SJCRH30 (cell line): Measurements from ENCODE around the gene IDH3G. TPM values are rescaled to one million over a fixed set of nuclear protein-coding genes. Genes with fewer than 3 reads are reported as not detected.
A peak's percentile ranks its signal among the peaks of the same experiment; 100 is the strongest.
"Not testable (repeated sequence)": the region's sequence is repeated elsewhere in the genome, so short reads cannot be mapped to it uniquely, and the experiment has no call there.

Experiments
- DNase-seq, 2 experiments: peaks; one replicate each; pipeline ENCODE4 v3.0.0-alpha.2; 2015 to 2020
- H3K27ac ChIP-seq: fragments of 250-450 bp; sonication (Bioruptor Pico); 2 replicates; pipeline ENCODE4 v1.5.1; 2020; ENCODE audit warnings: mild to moderate bottlenecking, moderate library complexity
- H3K27me3 ChIP-seq: fragments of 250-450 bp; sonication (Bioruptor Pico); 2 replicates; pipeline ENCODE4 v1.5.1; 2020; ENCODE audit warnings: mild to moderate bottlenecking, moderate library complexity
- H3K36me3 ChIP-seq: fragments of 250-450 bp; sonication (Bioruptor Pico); 2 replicates; pipeline ENCODE4 v1.5.1; 2020; ENCODE audit warnings: mild to moderate bottlenecking, moderate library complexity
- H3K4me1 ChIP-seq: fragments of 250-450 bp; sonication (Bioruptor Pico); 2 replicates; pipeline ENCODE4 v1.5.1; 2020; ENCODE audit warnings: mild to moderate bottlenecking, moderate library complexity
- H3K4me3 ChIP-seq: fragments of 250-450 bp; sonication (Bioruptor Pico); 2 replicates; pipeline ENCODE4 v1.5.1; 2020; ENCODE audit warnings: mild to moderate bottlenecking, moderate library complexity
- H3K9me3 ChIP-seq: fragments of 250-450 bp; sonication (Bioruptor Pico); replicated peaks from 2 replicates; pipeline ENCODE4 v1.5.1; 2020; ENCODE audit warnings: mild to moderate bottlenecking, moderate library complexity
- total RNA-seq: library from RNA; depleted of rRNA; stranded (reverse); fragments of >200 nt; shearing (Covaris generic); gene quantifications from 2 replicates; pipeline ENCODE4 v1.2.3, GENCODE V29; 2014

IDH3G gene
- total RNA-seq, 1 experiment from 2014 or later, result 35.0 TPM

DNA sequence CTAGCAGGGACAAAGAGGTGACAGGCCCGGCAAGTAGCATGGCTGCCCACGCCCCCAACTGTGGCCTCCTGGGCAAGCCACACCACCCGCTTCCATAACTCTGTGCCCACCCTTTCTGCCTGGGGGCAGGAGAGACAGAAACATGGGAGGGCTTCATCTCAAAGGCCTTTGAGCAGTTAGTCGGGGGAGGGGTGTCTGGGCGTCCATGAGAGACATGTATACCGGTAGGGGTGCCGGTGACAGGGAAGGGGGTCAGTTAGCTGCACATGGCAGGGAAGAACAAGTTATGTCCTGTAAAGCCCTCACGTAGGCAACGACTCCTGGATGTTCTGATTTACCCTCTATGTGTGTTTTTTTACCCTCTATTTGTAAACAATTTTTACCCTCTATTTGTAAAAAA is 26.9 kb upstream of the IDH3G start:
- H3K27ac ChIP-seq, result no peak overlapping the region
- no peak overlapping the region for H3K4me3 ChIP-seq
- no peaks in the 10 kb centered on the region for H3K27me3 ChIP-seq

GRCh38 chrX:153820601-153821000 is 26.4 kb upstream of the IDH3G start:
- Histone ChIP-seq H3K36me3 (no peaks in the 10 kb centered on the region), H3K4me1 (no peaks in the 10 kb centered on the region), H3K27ac (no peak overlapping the region), H3K4me3 (no peak overlapping the region), H3K27me3 (no peaks in the 10 kb centered on the region), H3K9me3 (no peaks in the 10 kb centered on the region)
- DNase-seq, result no peak

More for the DNA sequence above, 26.9 kb upstream of the IDH3G start:
- Histone ChIP-seq H3K36me3 (no peaks in the 10 kb centered on the region), H3K4me1 (no peaks in the 10 kb centered on the region), H3K9me3 (no peaks in the 10 kb centered on the region)
- DNase-seq, result no peak

GRCh38 chrX:153819384-153820040 is 25.3 kb upstream of the IDH3G start:
- no peaks in the 10 kb centered on the region for H3K36me3 ChIP-seq
- H3K4me1 ChIP-seq, result no peaks in the 10 kb centered on the region
- no peaks in the 10 kb centered on the region for H3K27me3 ChIP-seq
- DNase-seq, result peak in 1 of 2 experiments; percentile 31
- H3K27ac ChIP-seq, result peak overlapping the region; percentile 33
- H3K4me3 ChIP-seq, result peak overlapping the region; percentile 50
- no peaks in the 10 kb centered on the region for H3K9me3 ChIP-seq

DNA sequence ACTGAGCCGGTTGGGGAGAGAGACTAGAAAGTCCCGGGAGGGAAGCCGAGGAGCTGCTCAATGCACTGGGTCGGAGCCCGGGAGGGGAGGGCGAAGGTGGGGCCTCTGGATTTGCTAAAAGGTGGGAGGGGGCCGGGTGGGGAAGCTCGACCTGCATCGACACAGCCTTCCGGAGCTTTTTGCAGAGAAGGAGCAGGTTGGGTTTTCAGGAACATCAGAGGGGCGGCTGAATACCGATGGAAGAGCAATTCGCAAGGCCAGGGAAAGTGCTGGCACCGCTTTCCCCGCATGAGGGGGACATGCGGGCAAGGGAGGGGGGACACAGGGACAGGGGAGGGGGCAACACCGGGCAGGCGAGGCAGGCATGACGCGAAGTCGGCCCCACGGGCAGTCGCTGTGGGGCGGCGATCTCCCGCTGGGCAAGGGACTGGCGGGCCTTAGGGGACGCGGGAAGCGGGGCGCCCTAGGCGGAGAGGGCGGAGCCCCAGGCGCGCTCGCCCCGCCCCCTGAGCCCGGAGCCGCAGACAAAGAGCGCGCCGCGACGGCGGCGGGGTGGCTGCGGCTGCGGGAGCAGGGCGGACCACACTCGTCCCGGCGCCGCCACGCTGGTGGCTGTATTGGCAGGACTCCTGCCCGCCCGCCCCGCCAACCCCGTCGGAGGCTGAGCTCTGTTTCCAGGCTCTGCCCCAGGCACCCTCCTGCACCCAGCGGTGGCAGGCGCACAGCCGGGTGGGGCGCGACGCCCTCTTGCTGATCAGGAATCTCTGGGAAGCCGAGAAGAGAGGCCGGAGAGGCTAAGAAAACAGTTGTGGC is 24.6 kb upstream of the IDH3G start:
- Histone ChIP-seq H3K36me3 (no peaks in the 10 kb centered on the region), H3K9me3 (no peaks in the 10 kb centered on the region), H3K4me3 (peak overlapping the region; percentile 50), H3K4me1 (no peaks in the 10 kb centered on the region), H3K27ac (peak overlapping the region; percentile 33), H3K27me3 (no peaks in the 10 kb centered on the region)
- DNase-seq, result peak in 1 of 2 experiments; percentile 36

DNA sequence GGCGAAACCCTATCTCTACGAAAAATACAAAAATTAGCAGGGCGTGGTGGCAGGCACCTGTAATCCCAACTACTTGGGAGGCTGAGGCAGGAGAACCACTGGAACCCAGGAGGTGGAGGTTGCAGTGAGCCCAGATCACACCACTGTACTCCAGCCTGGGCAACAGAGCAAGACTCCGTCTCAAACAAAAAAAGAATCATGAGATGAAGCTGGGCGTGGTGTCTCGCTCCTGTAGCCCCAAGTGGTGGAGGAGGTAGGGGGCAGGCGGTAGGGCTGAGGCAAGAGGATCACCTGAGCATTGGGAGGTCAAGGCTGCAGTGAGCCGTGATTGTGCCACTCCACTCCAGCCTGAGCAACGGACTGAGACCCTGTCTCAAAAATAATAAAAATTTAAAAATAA is 23.9 kb upstream of the IDH3G start:
- H3K27me3 ChIP-seq, DNase-seq, H3K4me1 ChIP-seq, H3K9me3 ChIP-seq, H3K4me3 ChIP-seq, H3K36me3 ChIP-seq, H3K27ac ChIP-seq: not testable (repeated sequence)

DNA sequence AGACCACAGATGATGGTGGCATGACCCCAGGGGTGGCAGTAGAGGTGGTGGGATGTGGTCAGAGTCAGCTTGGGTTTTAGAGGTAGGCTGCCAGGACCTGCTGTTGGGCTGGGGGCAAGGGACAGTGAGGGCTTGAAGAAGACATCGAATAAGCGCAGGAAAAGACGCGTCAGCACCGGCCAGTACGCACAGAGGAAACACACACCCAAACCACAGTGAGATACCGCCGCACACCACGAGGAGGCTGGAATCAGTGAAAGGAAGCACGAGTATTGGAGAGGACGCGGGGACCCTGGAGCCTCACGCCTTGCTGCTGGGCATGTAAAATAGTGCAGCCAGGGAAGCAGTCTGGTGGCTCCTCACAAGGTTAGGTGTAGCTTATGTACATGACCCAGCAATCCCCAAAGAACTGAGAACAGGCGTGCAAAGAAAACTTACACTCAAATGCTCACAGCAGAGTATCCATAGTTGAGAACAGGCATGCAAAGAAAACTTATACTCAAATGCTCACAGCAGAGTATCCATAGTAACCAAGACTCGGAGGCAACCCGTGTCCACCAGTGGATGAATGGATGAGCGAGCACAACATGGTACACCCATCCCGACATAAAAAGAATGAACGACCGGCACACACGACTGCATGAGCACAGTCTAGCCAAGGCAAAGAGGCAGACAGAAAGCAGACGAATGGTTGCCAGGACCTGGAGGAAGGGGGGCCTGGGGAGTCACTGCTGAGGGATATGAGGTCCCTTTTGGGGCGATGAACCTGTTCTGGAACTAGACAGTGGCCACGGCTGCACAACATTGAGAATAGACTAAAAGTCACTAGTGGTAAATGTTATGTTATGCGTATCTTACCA is 22.9 kb upstream of the IDH3G start:
- no peaks in the 10 kb centered on the region for H3K4me1 ChIP-seq
- no peaks in the 10 kb centered on the region for H3K36me3 ChIP-seq
- no peaks in the 10 kb centered on the region for H3K9me3 ChIP-seq
- no peak for DNase-seq
- no peak overlapping the region for H3K4me3 ChIP-seq
- no peak overlapping the region for H3K27ac ChIP-seq
- H3K27me3 ChIP-seq, result no peaks in the 10 kb centered on the region

DNA sequence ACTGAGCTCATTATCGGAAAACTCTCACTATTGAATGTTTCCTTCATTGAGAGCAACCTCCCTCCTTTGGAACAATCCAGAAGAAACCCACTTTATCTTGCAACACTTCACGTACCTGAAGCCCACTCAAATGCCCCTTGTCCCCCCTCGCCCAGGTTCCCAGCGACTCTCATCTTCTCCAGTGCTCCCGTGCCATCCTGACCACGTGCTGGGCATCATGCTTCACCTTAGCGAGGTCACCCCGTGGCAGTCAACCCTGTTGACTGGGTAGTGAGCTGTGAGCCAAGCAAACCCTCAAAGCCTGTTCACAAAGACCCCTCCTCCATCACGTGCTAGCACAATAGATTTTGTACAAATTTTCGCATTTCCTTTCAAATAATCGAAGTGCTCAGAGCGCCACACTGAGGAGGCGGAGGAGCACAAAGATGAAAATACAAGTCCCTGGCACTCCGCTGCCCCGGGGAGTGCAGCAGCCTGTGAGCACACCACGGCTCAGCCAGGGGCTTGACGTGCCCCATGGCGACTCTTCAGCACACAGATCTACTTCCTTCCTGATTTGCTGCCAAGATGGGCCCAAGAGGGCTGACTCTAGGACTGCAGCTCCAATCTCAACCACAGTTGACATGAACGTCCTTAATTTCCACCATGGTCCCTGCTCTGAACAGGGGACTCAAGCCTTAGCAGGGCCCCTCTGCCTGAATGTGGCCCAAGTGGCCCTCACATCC is 20.6 kb upstream of the IDH3G start:
- no peak for DNase-seq
- Histone ChIP-seq H3K4me3 (no peak overlapping the region), H3K36me3 (no peaks in the 10 kb centered on the region), H3K27ac (no peak overlapping the region), H3K4me1 (no peaks in the 10 kb centered on the region), H3K27me3 (no peaks in the 10 kb centered on the region), H3K9me3 (no peaks in the 10 kb centered on the region)

DNA sequence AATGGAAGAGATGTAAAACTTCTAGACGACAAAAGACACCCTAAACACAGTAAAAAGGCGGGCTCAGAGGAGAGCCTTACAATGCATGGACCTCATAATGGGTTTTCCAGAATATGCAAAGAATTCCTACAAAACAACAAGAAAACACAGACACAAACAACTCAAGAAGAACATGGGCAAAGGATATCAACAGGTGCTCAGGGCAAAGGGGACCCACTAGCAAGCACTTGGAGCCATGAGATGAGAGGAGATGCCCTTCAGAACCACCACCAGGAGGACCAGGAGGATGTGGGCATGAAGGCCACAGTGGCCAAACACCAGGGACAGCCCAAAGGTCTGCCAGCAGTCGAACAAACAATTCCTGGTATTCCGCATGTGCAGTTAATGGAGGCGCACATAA is 19.0 kb upstream of the IDH3G start:
- DNase-seq, result no peak
- no peaks in the 10 kb centered on the region for H3K27me3 ChIP-seq
- H3K4me3 ChIP-seq, result no peak overlapping the region
- H3K9me3 ChIP-seq, result no peaks in the 10 kb centered on the region
- no peak overlapping the region for H3K27ac ChIP-seq
- no peaks in the 10 kb centered on the region for H3K4me1 ChIP-seq
- no peaks in the 10 kb centered on the region for H3K36me3 ChIP-seq

DNA sequence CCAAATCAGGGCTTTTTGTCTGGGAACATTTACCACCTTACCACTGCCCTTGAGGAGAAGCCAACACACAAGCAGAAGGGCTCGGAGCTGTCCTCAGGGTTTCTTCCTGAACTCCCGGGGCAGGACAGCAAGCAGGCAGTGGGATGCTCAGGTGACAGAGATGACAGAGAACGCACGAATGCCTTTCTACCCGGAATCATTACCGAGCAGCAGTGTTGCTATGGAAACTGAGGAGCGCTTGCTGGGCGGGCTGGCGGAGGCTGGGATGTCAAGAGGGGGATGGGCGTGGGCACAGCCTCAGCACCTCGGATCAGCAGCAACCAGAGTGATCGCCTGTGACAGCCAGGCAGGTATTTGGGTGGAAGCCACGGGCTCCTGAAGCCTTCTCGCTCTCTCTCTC is 18.0 kb upstream of the IDH3G start:
- no peak for DNase-seq
- H3K36me3 ChIP-seq, result no peaks in the 10 kb centered on the region

DNA sequence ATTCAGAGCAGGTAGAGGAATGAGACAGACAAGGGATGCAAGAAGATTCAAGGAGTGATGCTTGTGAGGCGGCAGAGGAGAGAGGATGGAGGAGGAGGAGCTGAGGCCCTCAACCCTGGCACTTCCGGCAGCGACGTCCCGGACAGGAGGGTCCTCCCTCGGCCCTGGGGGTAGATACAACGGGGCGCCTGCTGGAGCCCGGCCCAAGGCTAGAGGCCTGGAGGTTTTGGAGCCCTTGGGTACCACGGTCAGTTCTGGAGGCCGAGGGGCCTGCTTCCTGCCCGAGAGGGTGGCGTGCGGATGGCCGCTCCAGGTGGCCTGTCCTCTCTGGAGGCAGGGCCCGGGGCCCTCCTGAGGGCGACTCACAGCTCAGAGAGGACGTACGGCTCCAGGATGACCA is 13.8 kb upstream of the IDH3G start:
- no peak for DNase-seq
- no peak overlapping the region for H3K4me3 ChIP-seq
- H3K4me1 ChIP-seq, result no peaks in the 10 kb centered on the region
- H3K27me3 ChIP-seq, result no peaks in the 10 kb centered on the region
- no peaks in the 10 kb centered on the region for H3K9me3 ChIP-seq
- no peaks in the 10 kb centered on the region for H3K36me3 ChIP-seq
- H3K27ac ChIP-seq, result no peak overlapping the region

More for the DNA sequence above, 18.0 kb upstream of the IDH3G start:
- no peaks in the 10 kb centered on the region for H3K4me1 ChIP-seq
- no peak overlapping the region for H3K4me3 ChIP-seq
- no peaks in the 10 kb centered on the region for H3K9me3 ChIP-seq
- H3K27ac ChIP-seq, result no peak overlapping the region
- H3K27me3 ChIP-seq, result no peaks in the 10 kb centered on the region

GRCh38 chrX:153806999-153807575 is 12.9 kb upstream of the IDH3G start:
- H3K27me3 ChIP-seq, result no peaks in the 10 kb centered on the region
- no peak for DNase-seq
- peaks cover 3% of the 10 kb centered on the region; the same call in 1 of the 2 replicates for H3K4me1 ChIP-seq
- H3K36me3 ChIP-seq, result no peaks in the 10 kb centered on the region
- H3K4me3 ChIP-seq, result no peak overlapping the region
- no peak overlapping the region for H3K27ac ChIP-seq
- no peaks in the 10 kb centered on the region for H3K9me3 ChIP-seq

GRCh38 chrX:153805436-153805835 is 11.3 kb upstream of the IDH3G start:
- Histone ChIP-seq H3K9me3 (no peaks in the 10 kb centered on the region), H3K4me1 (peaks cover 4% of the 10 kb centered on the region; the same call in 1 of the 2 replicates), H3K27ac (no peak overlapping the region), H3K27me3 (no peaks in the 10 kb centered on the region), H3K4me3 (no peak overlapping the region), H3K36me3 (no peaks in the 10 kb centered on the region)
- DNase-seq, result no peak

DNA sequence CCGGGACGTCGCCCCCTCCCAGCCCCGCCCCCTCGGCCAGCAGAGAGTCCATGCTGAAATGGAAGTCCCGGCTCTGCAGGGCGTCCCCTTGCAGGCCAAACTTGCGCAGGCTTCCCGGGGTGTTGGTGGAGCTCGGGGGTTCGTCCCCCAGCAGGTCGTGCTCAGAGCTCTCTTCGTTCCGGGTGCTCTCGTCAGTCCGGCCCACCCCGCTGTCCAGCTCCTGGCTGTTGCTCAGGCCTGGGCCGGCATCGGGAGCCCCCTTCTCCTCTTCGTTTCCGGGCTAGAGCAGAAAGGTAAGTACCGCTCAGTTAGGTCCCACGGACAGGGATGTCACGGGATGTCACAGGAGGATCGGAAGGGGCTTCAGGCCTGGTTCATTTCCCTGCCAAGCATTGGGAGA is 10.4 kb upstream of the IDH3G start:
- Histone ChIP-seq H3K4me3 (no peak overlapping the region), H3K9me3 (no peaks in the 10 kb centered on the region), H3K27me3 (no peaks in the 10 kb centered on the region), H3K4me1 (peaks cover 4% of the 10 kb centered on the region; the same call in 1 of the 2 replicates), H3K36me3 (no peaks in the 10 kb centered on the region), H3K27ac (no peak overlapping the region)
- no peak for DNase-seq

DNA sequence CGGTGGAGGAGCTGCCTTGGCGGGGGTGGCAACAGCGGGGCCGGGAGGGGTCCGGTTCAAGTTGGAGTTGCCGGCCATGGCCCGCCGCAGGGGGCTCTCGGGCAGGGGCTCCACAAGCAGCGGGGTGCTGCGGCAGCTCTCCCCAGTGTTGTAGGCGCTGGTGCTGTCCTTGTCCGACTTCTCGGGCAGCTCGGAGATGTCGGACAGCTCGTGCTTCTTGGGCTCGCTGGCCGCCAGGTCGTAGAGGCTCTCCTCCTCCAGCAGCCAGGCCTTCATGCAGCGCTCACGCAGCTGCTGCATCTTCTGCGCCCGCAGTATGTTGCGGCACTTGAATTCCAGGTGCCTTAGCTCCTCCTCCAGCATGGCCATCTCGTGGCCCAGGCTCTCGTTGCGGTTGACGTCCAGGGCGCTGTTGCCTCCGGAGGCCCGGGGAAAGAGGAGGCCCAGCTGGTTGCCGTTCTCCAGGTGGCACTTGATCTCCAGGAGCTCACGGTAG is 10.0 kb upstream of the IDH3G start:
- H3K4me1 ChIP-seq, result peaks cover 4% of the 10 kb centered on the region; the same call in 1 of the 2 replicates
- no peaks in the 10 kb centered on the region for H3K36me3 ChIP-seq
- no peaks in the 10 kb centered on the region for H3K9me3 ChIP-seq
- H3K27me3 ChIP-seq, result no peaks in the 10 kb centered on the region
- H3K27ac ChIP-seq, result no peak overlapping the region
- DNase-seq, result no peak
- H3K4me3 ChIP-seq, result no peak overlapping the region
